OCI-LY1 (cell line): ENCODE data around the gene GRIK2.
A peak's percentile ranks its signal among the peaks of the same experiment; 100 is the strongest.
"Not testable (repeated sequence)": the region's sequence is repeated elsewhere in the genome, so short reads cannot be mapped to it uniquely, and the experiment has no call there.

Experiments
- H2AFZ ChIP-seq: fragments of 200-600 bp; sonication (generic), shearing (Covaris generic); 2 replicates; pipeline ENCODE4 v1.6.0; 2014; ENCODE audit warnings: antibody characterized with exemption, mild to moderate bottlenecking, low read length
- H3F3A ChIP-seq: fragments of 200-600 bp; sonication (generic), shearing (Covaris generic); 2 replicates; pipeline ENCODE4 v1.6.0; 2014; ENCODE audit warnings: mild to moderate bottlenecking, antibody characterized with exemption, low read length, moderate library complexity; ENCODE audit not compliant: insufficient read depth
- H3K27ac ChIP-seq: fragments of 200-600 bp; sonication (generic); 2 replicates; pipeline ENCODE4 v1.5.1; 2014; ENCODE audit warnings: low read length, mixed run types, mild to moderate bottlenecking, low read depth; ENCODE audit not compliant: poor library complexity, severe bottlenecking
- H3K27me3 ChIP-seq: fragments of 200-600 bp; sonication (generic); 2 replicates; pipeline ENCODE4 v1.6.0; 2014; ENCODE audit warnings: antibody characterized with exemption, mild to moderate bottlenecking, low read length, moderate library complexity; ENCODE audit not compliant: insufficient read depth
- H3K36me3 ChIP-seq: fragments of 200-600 bp; sonication (generic); 2 replicates; pipeline ENCODE4 v1.6.1; 2014; ENCODE audit warnings: mild to moderate bottlenecking, antibody characterized with exemption, low read length, moderate library complexity, mixed read lengths; ENCODE audit not compliant: insufficient read depth
- H3K4me1 ChIP-seq: fragments of 200-600 bp; sonication (generic); 2 replicates; pipeline ENCODE4 v1.5.1; 2014; ENCODE audit warnings: mild to moderate bottlenecking, low read length, moderate library complexity; ENCODE audit not compliant: insufficient read depth, severe bottlenecking
- H3K4me2 ChIP-seq: fragments of 200-600 bp; sonication (generic), shearing (Covaris generic); 2 replicates; pipeline ENCODE4 v1.6.1; 2014; ENCODE audit warnings: low read length
- H3K4me3 ChIP-seq: fragments of 200-600 bp; sonication (generic); 2 replicates; pipeline ENCODE4 v1.5.1; 2014; ENCODE audit warnings: low read length, low read depth, mild to moderate bottlenecking, mixed read lengths; ENCODE audit not compliant: poor library complexity, severe bottlenecking
- H3K79me2 ChIP-seq: fragments of 200-600 bp; shearing (Covaris generic); 2 replicates; pipeline ENCODE4 v1.6.1; 2016; ENCODE audit warnings: mixed run types, low read length, mixed read lengths; ENCODE audit not compliant: insufficient read depth
- H3K9ac ChIP-seq: fragments of 200-600 bp; sonication (generic), shearing (Covaris generic); 2 replicates; pipeline ENCODE4 v1.6.1; 2014; ENCODE audit warnings: mild to moderate bottlenecking, low read length, mixed read lengths
- H3K9me2 ChIP-seq: fragments of 200-600 bp; sonication (generic), shearing (Covaris generic); 2 replicates; pipeline ENCODE4 v1.6.1; 2014; ENCODE audit warnings: low read depth, mild to moderate bottlenecking, low read length, mixed read lengths
- H3K9me3 ChIP-seq: fragments of 200-600 bp; shearing (Covaris generic); 2 replicates; pipeline ENCODE4 v1.6.1; 2014; ENCODE audit warnings: low read length, mixed read lengths
- H4K20me1 ChIP-seq: fragments of 200-600 bp; sonication (generic), shearing (Covaris generic); 2 replicates; pipeline ENCODE4 v1.6.0; 2016; ENCODE audit warnings: mild to moderate bottlenecking, low read length; ENCODE audit not compliant: insufficient read depth
- CTCF ChIP-seq: fragments of 200-600 bp; sonication (generic), shearing (Covaris generic); IDR thresholded peaks from 2 replicates; pipeline ENCODE4 v1.5.1; 2017; ENCODE audit warnings: mild to moderate bottlenecking, antibody characterized with exemption, low read length, moderate library complexity, mixed read lengths
- EZH2 ChIP-seq: fragments of 200-600 bp; sonication (generic), shearing (Covaris generic); IDR thresholded peaks from 2 replicates; pipeline ENCODE4 v1.8.0; 2017; ENCODE audit warnings: borderline replicate concordance, mixed run types, mild to moderate bottlenecking, antibody characterized with exemption, low read length, moderate library complexity, mixed read lengths

Gene GRIK2

GRCh38 chr6:102085257-102085656, 691.7 kb downstream of the GRIK2 start:
- Histone ChIP-seq H3K4me2 (no peak overlapping the region), H3K27ac (no peak overlapping the region), H3K9me3 (no peaks in the 10 kb centered on the region), H2AFZ (no peak overlapping the region), H3K36me3 (no peaks in the 10 kb centered on the region), H4K20me1 (no peaks in the 10 kb centered on the region), H3K4me3 (no peak overlapping the region), H3K9me2 (no peaks in the 10 kb centered on the region), H3K79me2 (no peaks in the 10 kb centered on the region), H3K27me3 (no peaks in the 10 kb centered on the region), H3K4me1 (no peaks in the 10 kb centered on the region), H3K9ac (no peak overlapping the region), H3F3A (no peaks in the 10 kb centered on the region)
- TF ChIP-seq EZH2, result no peak
- no peak for TF ChIP-seq CTCF

GRCh38 chr6:102088160-102088559, 694.7 kb downstream of the GRIK2 start:
- H3K27ac ChIP-seq, H3K36me3 ChIP-seq, H4K20me1 ChIP-seq, H3K4me1 ChIP-seq, H3K79me2 ChIP-seq, H3K9ac ChIP-seq, H3K27me3 ChIP-seq, H3K9me2 ChIP-seq, H2AFZ ChIP-seq, H3K9me3 ChIP-seq, H3K4me2 ChIP-seq, H3K4me3 ChIP-seq, H3F3A ChIP-seq: not testable (repeated sequence)

GRCh38 chr6:102114402-102114801, 720.9 kb downstream of the GRIK2 start:
- Histone ChIP-seq H3K27me3 (no peaks in the 10 kb centered on the region), H3K4me2 (no peak overlapping the region), H3K36me3 (no peaks in the 10 kb centered on the region)

More at GRCh38 chr6:102114402-102114801, 720.9 kb downstream of the GRIK2 start:
- H3K4me1 ChIP-seq, result no peaks in the 10 kb centered on the region
- H2AFZ ChIP-seq, result no peak overlapping the region
- H3K9me3 ChIP-seq, result no peaks in the 10 kb centered on the region
- no peak overlapping the region for H3K27ac ChIP-seq
- no peak overlapping the region for H3K4me3 ChIP-seq
- no peaks in the 10 kb centered on the region for H3K9me2 ChIP-seq
- peak; percentile 58 for TF ChIP-seq CTCF
- TF ChIP-seq EZH2, result no peak
- no peaks in the 10 kb centered on the region for H3K79me2 ChIP-seq
- no peaks in the 10 kb centered on the region for H3F3A ChIP-seq
- no peaks in the 10 kb centered on the region for H4K20me1 ChIP-seq
- no peak overlapping the region for H3K9ac ChIP-seq
